Endothelial cell of umbilical vein (primary cell): Measurements from ENCODE around the gene DNAJC21. TPM values are rescaled to one million over a fixed set of nuclear protein-coding genes. Genes with fewer than 3 reads are reported as not detected.

Source experiments
- BruUV-seq: library from RNA; stranded (reverse); fragments of 400-500 nt; replicated peaks from 2 replicates; lab custom pipeline; 2021; lab: Mats Ljungman, UMichigan
- CTCF ChIA-PET: fragments of 300-600, 350-600 bp; sonication (Branson Sonifier 250); formaldehyde crosslinking; loops from one replicate; lab custom pipeline; 2021; ENCODE audit warnings: antibody characterized with exemption, inconsistent platforms; lab: Charles Lee
- POLR2A ChIA-PET: fragments of 300-600, 350-600 bp; sonication (Branson Sonifier 250); formaldehyde crosslinking; loops from one replicate; lab custom pipeline; 2021; ENCODE audit warnings: antibody characterized with exemption, inconsistent platforms; lab: Charles Lee
- DNase-seq: peaks from one replicate; pipeline ENCODE4 v3.0.0-alpha.2; 2011; ENCODE audit warnings: low read depth, low spot score
- FAIRE-seq: peaks from 2 replicates; lab custom pipeline; 2011; peaks lifted over from hg19 to GRCh38; lab: Jason Lieb, UNC
- H2AFZ ChIP-seq: 2 replicates; pipeline ENCODE4 v1.6.0; 2012; ENCODE audit warnings: low read depth, low read length, control low read depth, inconsistent platforms
- H3K27ac ChIP-seq: 2 replicates; pipeline ENCODE4 v1.5.1; 2011; ENCODE audit warnings: low read depth, mild to moderate bottlenecking, control low read depth, low read length, moderate library complexity; ENCODE audit not compliant: insufficient read depth
- H3K27me3 ChIP-seq, 2 experiments: 2 replicates each; pipeline versions ENCODE4 v1.6.0 to v1.6.1; 2011; ENCODE audit warnings: low read length in 2 of 2, mixed read lengths in 1 of 2; ENCODE audit not compliant: control insufficient read depth in 2 of 2, insufficient read depth in 2 of 2
- H3K36me3 ChIP-seq, 2 experiments: 2 replicates in 1 of 2; 3 replicates in 1 of 2; pipeline ENCODE4 v1.5.1; 2011; ENCODE audit warnings: low read length in 2 of 2, mild to moderate bottlenecking in 1 of 2, moderate library complexity in 1 of 2; ENCODE audit not compliant: control insufficient read depth in 2 of 2, insufficient read depth in 2 of 2; ENCODE audit errors: extremely low read depth in 1 of 2
- H3K4me1 ChIP-seq: 3 replicates; pipeline ENCODE4 v1.5.1; 2011; ENCODE audit warnings: mild to moderate bottlenecking, low read length; ENCODE audit not compliant: control insufficient read depth, insufficient read depth; ENCODE audit errors: extremely low read depth
- H3K4me2 ChIP-seq: 2 replicates; pipeline ENCODE4 v1.6.1; 2011; ENCODE audit warnings: low read length, control low read depth, mixed read lengths; ENCODE audit not compliant: insufficient read depth
- H3K4me3 ChIP-seq, 3 experiments: fragments of 200-600 bp in 1 of 3; sonication (generic), shearing (Covaris generic) in 1 of 3; replicated peaks in 1 of 3; 2 replicates each; pipeline ENCODE4 v1.5.1; 2011 to 2016; ENCODE audit warnings: control low read depth in 3 of 3, low read length in 3 of 3, mild to moderate bottlenecking in 2 of 3, inconsistent platforms in 1 of 3, low read depth in 1 of 3, moderate library complexity in 1 of 3; ENCODE audit not compliant: insufficient read depth in 1 of 3
- H3K79me2 ChIP-seq: 2 replicates; pipeline ENCODE4 v1.6.0; 2012; ENCODE audit warnings: low read length, inconsistent platforms; ENCODE audit not compliant: control insufficient read depth, insufficient read depth
- H3K9ac ChIP-seq: replicated peaks from 2 replicates; pipeline ENCODE3; 2011; ENCODE audit warnings: low read length, control low read depth; ENCODE audit not compliant: insufficient read depth; ENCODE audit errors: extremely low read depth
- H3K9me1 ChIP-seq: replicated peaks from 3 replicates; pipeline ENCODE4 v1.6.0; 2011; ENCODE audit warnings: mild to moderate bottlenecking, low read length; ENCODE audit not compliant: control insufficient read depth, insufficient read depth; ENCODE audit errors: extremely low read depth
- H3K9me3 ChIP-seq: replicated peaks from 2 replicates; pipeline ENCODE4 v1.5.1; 2012; ENCODE audit warnings: low read length, inconsistent platforms; ENCODE audit not compliant: control insufficient read depth, insufficient read depth
- H4K20me1 ChIP-seq: replicated peaks from 2 replicates; pipeline ENCODE3; 2011; ENCODE audit warnings: mild to moderate bottlenecking, low read length; ENCODE audit not compliant: control insufficient read depth, insufficient read depth; ENCODE audit errors: extremely low read depth
- CTCF ChIP-seq, 2 donors: IDR thresholded peaks; 1 replicate in 1 of 2; 2 replicates in 1 of 2; pipeline ENCODE4 v1.5.1; 2011; ENCODE audit warnings: low read length in 2 of 2, mild to moderate bottlenecking in 2 of 2, moderate library complexity in 2 of 2, control low read depth in 1 of 2, inconsistent platforms in 1 of 2, low read depth in 1 of 2; ENCODE audit not compliant: insufficient read depth in 1 of 2; ENCODE audit errors: extremely low read depth in 1 of 2
- EZH2 ChIP-seq: IDR thresholded peaks from 2 replicates; pipeline ENCODE4 v1.6.1; 2012; ENCODE audit warnings: borderline replicate concordance, low read depth, mild to moderate bottlenecking, moderate library complexity, low read length, inconsistent platforms; ENCODE audit not compliant: severe bottlenecking
- FOS ChIP-seq: IDR thresholded peaks from 2 replicates; pipeline ENCODE4 v1.6.1; 2011; ENCODE audit warnings: mild to moderate bottlenecking, low read length, moderate library complexity, borderline replicate concordance; ENCODE audit not compliant: insufficient read depth
- GATA2 ChIP-seq: IDR thresholded peaks from 2 replicates; pipeline ENCODE4 v1.7.0; 2011; ENCODE audit warnings: low read depth, mild to moderate bottlenecking, moderate library complexity, mixed read lengths, low read length; ENCODE audit not compliant: insufficient read length, insufficient read depth
- JUN ChIP-seq: IDR thresholded peaks from 2 replicates; pipeline ENCODE4 v1.6.1; 2011; ENCODE audit warnings: borderline replicate concordance, low read depth; ENCODE audit not compliant: insufficient read length, insufficient read depth
- MAX ChIP-seq: IDR thresholded peaks from 2 replicates; pipeline ENCODE4 v1.6.1; 2011; ENCODE audit not compliant: insufficient read depth, insufficient read length
- MYC ChIP-seq: IDR thresholded peaks from one replicate; pipeline ENCODE4 v1.6.1; 2011; ENCODE audit warnings: mild to moderate bottlenecking, low read depth, low read length
- POLR2A ChIP-seq: IDR thresholded peaks from 2 replicates; pipeline ENCODE4 v1.6.1; 2012; ENCODE audit warnings: low read depth, mild to moderate bottlenecking, control low read depth, low read length
- POLR2AphosphoS5 ChIP-seq: IDR thresholded peaks from 2 replicates; pipeline ENCODE4 v1.6.1; 2012; ENCODE audit warnings: low read depth, mild to moderate bottlenecking, control low read depth, low read length, moderate library complexity; ENCODE audit not compliant: insufficient read depth
- dilution Hi-C: fragments of 300-500 bp; cut with MboI; formaldehyde crosslinking; loops from one replicate; pipeline ENCODE4 v1.15.0; 2019; ENCODE audit warnings: low sequenced_read_pairs; ENCODE audit not compliant: extremely low pct_ligation_motif_present
- intact Hi-C: fragments of 100-400 bp; cut with micrococcal nuclease; formaldehyde crosslinking; loops from one replicate; pipeline ENCODE4 v1.10.0; 2022
- polyA plus RNA-seq, 4 experiments: library from polyadenylated mRNA; depleted of rRNA in 3 of 4; stranded (reverse) in 3 of 4; unstranded in 1 of 4; fragments of >200 nt; gene quantifications; 2 replicates each; pipeline versions ENCODE4 v1.2.1 to v1.2.3, GENCODE V29; 2011 to 2012; ENCODE audit warnings: missing spikeins in 1 of 4
- total RNA-seq: library from RNA; stranded (reverse); gene quantifications from 2 replicates; pipeline ENCODE4 v1.2.3, GENCODE V29; 2021

The DNAJC21 gene
- total and polyA plus RNA-seq, 2 donors (not counting 3 experiments of a cell fraction or from before 2014, with no cell fraction given): 5.3 to 39.4 TPM

- H2AFZ ChIP-seq: no peak overlapping the region
- TF ChIP-seq POLR2A: no peak
- TF ChIP-seq MYC: no peak
- no peak for TF ChIP-seq CTCF (IDR thresholded peaks at IDR 0.05; ENCODE audit: extremely low read depth in 1 of 2, insufficient read depth in 1 of 2, low read depth in 1 of 2, low read length in 2 of 2)
- no peak for TF ChIP-seq MAX
- TF ChIP-seq FOS: no peak
- TF ChIP-seq EZH2: no peak
- TF ChIP-seq JUN: no peak
- no peak for TF ChIP-seq POLR2AphosphoS5
- TF ChIP-seq GATA2: no peak
- DNase-seq: no peak
- FAIRE-seq: no peak
- no TSS peak for BruUV-seq
- peaks cover 30% of the 10 kb centered on the region for H3K4me1 ChIP-seq
- no peak overlapping the region for H3K9ac ChIP-seq
- ChIA-PET POLR2A (no interaction called here), CTCF (no interaction called here)
- H3K9me3 ChIP-seq: no peaks in the 10 kb centered on the region
- no peak overlapping the region for H3K4me2 ChIP-seq
- H3K9me1 ChIP-seq: no peaks in the 10 kb centered on the region
- intact Hi-C loops: no loop called here
- H4K20me1 ChIP-seq: no peaks in the 10 kb centered on the region
- H3K27me3 ChIP-seq: no peaks in the 10 kb centered on the region
- dilution Hi-C loops: no loop called here
- no peak overlapping the region for H3K4me3 ChIP-seq
- peaks cover 23% of the 10 kb centered on the region for H3K79me2 ChIP-seq
- peaks cover 2 to 24% of the 10 kb centered on the region in 2 experiments for H3K36me3 ChIP-seq
- no peak overlapping the region for H3K27ac ChIP-seq
Measured at GRCh38 chr5:34926318-34926888, 3.0 kb upstream of the DNAJC21 start.
